T-helper 1 cell (primary cell): ENCODE results near the gene CHST11.

Source experiments
- DNase-seq, 5 donors: peaks; one replicate each; pipeline ENCODE4 v3.0.0-alpha.2; 2012 to 2020

CHST11 gene

GRCh38 chr12:104482748-104483147 lies 26.0 kb downstream of the CHST11 start:
- no peak for DNase-seq

- no peak for DNase-seq
These were observed 27.3 kb downstream of the CHST11 start for GRCh38 chr12:104484079-104484478.

- peak in 3 of 5 donors; percentile 32 to 67 (median 39) for DNase-seq
These were observed 29.1 kb downstream of the CHST11 start for GRCh38 chr12:104485651-104486362.

GRCh38 chr12:104486363-104486750 lies 29.6 kb downstream of the CHST11 start:
- DNase-seq, result no peak

DNA sequence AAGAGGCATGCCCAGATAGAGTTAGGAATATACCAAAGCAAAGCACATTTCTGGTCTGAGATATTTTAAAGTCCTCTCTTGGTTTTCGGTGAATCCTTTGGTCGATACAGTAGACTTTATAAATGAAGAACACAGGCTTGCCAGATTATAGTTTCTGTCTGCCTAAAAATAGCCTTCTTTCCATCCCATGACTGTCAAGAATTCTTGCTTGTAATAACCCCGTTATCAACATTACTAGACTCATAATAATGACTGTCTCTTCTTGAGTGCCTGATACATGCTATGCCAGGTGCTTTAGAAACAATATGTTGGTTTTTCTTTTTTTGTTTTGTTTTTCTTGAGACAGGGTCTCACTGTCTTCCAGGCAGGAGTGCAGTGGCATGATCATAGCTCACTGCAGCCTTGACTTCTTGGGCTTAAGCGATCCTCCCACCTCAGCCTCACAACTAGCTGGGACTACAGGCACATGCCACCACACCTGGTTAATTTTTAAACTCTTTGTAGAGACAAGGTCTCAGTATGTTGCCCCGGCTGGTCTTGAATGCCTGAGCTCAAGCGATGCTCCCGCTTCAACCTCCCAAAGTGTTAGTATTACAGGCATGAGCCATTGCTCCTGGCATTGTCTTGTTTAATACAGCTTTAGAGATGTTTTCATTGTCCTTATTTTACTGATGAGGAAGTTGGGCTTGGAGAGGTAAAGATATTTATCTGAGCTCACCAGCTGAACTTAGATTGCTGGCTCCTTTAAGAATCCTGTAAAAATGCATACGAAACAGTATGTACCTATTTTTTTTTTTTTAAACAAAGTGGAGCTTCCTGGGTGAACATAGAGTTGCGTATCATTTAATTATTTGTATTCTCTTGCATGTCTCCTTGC lies 30.4 kb downstream of the CHST11 start:
- DNase-seq, result no peak

DNA sequence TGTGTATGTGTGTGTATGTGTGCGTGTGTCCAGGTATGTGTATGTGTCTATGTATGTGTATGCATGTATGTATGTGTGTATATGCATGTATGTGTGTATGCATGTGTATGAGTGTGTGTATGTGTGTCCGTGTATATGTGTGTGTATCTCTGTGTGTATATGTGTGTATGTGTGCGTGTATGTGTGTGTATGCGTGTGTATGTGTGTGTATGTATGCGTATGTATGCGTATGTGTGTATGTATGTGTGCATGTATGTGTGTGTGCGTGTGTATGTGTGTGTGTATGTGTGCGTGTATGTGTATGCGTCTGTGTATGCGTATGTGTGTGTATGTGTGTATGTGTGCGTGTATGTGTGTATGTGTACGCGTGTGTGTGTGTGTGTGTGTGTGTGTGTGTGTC lies 31.6 kb downstream of the CHST11 start:
- DNase-seq, result no peak

DNA sequence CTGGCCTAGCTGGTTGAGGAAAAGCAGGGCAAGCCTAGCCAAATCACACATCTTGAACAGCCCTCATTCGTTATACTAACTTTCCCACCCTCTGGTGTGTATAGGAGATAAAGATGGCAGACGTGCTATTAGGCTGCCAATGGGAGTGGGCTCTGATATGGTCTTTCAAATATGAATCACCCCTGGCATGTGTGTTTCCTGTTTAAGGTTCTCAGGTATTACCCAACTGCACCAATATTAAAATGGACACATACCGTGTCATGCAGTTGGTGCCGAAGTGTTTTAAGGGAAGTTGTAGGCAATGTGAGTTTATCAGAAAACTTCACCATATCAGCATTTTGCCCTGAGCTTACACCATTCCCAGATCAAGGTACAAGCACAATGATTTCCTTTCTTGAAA lies 33.4 kb downstream of the CHST11 start:
- no peak for DNase-seq

- DNase-seq, result no peak
These were observed 34.1 kb downstream of the CHST11 start for GRCh38 chr12:104490850-104491249.

DNA sequence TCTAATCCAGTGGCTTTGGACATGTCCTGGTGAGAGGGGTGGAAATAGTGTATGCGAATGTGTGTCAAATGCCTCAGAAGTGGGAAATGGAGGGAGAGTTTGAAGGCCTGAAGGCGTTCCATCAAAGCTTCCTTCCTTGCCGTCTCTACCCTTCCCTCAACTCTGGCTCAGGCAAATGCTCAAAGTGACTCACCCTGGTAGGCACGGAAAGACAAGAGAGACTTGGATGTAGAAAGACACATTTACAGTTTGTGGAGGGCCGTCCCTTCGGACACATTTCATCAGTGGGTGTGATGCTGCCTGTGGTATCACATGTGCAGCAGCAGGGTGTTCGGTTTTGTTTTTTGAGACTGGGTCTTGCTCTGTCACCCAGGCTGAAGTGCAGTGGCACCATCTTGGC lies 36.7 kb downstream of the CHST11 start:
- no peak for DNase-seq

GRCh38 chr12:104494137-104494792 lies 37.5 kb downstream of the CHST11 start:
- peak in 2 of 5 donors; percentile 26 to 68 for DNase-seq

GRCh38 chr12:104494793-104495158 lies 38.0 kb downstream of the CHST11 start:
- DNase-seq, result peak in 1 of 5 donors; percentile 65

DNA sequence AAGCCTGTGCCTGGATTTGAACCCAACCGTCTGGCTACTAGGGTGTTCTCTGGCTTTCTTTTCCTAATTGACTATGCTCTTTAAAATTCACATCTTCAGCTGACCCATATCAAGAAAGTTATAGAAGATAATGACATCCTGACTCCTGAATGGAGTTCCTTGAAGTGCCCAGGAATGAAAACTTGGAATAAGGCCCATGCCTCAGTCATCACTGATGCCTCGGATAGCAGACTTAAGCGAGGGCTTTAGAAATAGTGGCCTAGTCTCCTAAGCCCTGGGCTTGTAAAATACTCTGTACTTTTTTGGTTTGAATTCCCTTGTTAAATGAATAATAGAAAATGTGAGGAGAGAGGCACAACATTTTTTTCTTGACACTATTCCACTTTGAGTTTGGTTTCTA lies 39.0 kb downstream of the CHST11 start:
- no peak for DNase-seq

DNA sequence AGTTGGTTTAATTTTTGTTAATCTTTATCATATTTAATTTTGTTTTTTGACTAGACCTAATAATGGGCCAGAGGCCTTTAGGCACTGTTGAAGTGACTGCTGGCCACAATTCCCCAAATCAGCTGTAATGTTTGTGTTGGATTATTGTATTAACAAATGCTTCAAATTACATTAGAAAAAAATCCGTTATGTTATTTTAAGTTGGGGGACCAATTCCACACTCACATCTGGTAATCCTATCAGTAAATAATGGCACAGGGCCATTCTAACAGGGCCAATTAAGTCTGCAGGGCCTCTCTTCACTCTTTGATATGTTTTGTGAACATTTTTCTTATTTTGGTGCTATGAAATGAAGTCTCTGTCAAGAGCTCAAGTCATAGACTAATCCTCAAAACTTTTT lies 39.6 kb downstream of the CHST11 start:
- DNase-seq, result no peak

DNA sequence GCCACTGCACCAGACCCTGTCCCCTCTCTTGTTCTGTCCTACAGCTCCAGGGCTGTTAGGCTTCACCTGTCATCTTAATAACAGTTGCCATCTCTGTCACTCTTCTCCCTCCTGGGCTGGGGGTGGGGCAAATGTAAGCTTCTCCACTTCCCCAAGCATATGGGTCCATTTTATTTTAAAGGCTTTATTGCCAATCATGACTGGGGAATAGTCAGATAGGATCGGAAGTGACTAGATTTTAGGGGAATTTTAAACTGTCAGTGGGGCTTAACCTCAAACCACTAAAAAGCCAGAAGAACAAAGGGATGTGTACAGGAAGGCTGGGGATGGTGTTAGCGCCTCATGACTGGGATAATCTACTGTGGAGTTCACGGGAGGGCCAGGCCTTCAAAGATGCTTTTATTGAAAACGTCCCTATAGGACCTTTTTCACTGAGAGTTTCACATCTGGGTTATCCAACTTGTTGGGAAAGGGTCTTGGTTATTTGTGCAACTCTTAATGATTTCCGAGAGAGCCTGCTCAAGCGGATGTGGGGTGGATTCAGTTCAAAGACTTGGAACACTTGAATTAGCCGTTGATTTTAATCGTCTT lies 41.6 kb downstream of the CHST11 start:
- peak in 4 of 5 donors; percentile 26 to 55 (median 36) for DNase-seq

- DNase-seq, result no peak
These were observed 43.1 kb downstream of the CHST11 start for GRCh38 chr12:104499668-104500332.

- DNase-seq, result no peak
These were observed 44.4 kb downstream of the CHST11 start for GRCh38 chr12:104501115-104501514.

GRCh38 chr12:104501660-104502059 lies 44.9 kb downstream of the CHST11 start:
- no peak for DNase-seq

GRCh38 chr12:104502217-104502616 lies 45.5 kb downstream of the CHST11 start:
- DNase-seq, result no peak

DNA sequence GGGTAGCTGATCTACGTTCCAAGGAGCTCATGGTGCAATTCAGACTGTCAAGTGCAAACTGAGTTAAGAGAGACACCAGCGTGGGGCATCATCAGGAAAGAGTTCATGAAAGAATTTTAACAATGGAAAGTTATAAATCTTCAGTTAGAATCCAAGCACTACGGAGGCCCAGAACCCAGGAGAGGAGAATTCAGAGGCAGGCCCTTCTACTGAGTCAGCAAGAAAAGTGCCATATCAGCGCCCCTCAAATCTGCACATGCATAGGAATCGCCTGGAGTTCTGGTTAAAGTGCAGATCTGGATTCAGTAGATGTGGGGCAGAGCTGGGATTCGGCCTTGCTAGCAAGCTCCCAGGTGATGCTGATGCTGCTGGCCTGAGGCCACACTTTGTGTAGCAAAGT lies 45.9 kb downstream of the CHST11 start:
- DNase-seq, result no peak

DNA sequence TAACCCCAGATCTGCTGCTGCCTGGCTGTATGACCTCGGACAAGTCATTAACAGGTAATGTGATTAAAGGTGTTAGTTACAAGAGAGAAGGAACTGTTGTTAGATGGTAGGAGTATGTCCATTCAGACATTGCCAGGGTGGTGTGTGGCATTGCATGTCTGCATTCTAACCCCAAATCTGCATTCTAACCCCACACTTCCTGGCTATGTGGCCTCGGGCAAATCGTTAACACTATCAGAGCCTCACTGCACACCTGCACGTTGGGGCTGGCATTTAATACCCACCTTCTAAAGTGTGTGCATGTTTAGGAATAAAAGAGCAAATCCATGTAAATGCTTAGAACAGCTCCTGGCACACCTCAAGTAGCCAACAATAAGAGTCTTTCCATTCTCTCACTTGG lies 46.4 kb downstream of the CHST11 start:
- DNase-seq, result no peak

- DNase-seq, result no peak
These were observed 47.4 kb downstream of the CHST11 start for GRCh38 chr12:104504146-104504545.

DNA sequence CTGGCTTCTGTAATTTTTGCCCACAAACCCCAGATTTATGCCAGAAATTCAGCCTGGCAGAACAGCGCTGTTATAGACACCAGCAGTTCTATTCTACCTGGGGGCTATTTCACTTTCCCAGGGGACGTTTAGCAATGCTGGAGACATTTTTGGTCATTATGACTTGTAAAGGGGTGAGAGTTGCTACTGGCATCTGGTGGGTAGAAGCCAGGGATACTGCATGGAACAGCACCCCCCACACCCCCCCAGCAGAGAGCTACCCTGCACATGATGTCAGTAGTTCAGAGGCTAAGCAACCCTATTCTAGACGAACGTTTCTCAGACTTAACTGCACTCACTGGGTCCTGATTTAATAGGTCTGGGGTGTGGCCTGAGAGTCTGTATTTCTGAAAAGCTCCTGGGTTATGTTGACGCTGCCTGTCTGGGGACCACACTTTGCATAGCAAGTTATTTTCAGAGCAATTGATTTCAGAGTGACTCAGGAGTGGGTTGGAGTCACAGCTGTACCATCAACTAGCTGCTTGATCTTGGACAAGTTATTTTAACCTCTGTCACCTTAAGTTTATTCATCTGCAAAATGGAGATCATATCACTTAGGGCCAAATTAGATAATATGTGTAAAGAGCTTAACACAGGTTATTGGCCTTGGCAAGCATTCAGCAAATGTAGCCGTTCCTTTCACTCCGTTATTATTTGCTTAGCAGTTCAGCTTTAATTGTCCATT lies 48.5 kb downstream of the CHST11 start:
- DNase-seq, result no peak
